OCI-M2 (cell line): ENCODE results near the gene RHBDD3.

Source experiments
- DNase-seq: peaks from one replicate; lab custom pipeline; 2025; ENCODE audit not compliant: unreplicated experiment; lab: John Stamatoyannopoulos, UW

RHBDD3 gene

GRCh38 chr22:29269731-29270474 is 2.1 kb upstream of the RHBDD3 start:
- DNase-seq, result no peak

- DNase-seq, result no peak
Observed at GRCh38 chr22:29269230-29269604, 1.4 kb upstream of the RHBDD3 start.

- DNase-seq, result no peak
Observed at GRCh38 chr22:29268511-29269229, 889 bp upstream of the RHBDD3 start.

DNA sequence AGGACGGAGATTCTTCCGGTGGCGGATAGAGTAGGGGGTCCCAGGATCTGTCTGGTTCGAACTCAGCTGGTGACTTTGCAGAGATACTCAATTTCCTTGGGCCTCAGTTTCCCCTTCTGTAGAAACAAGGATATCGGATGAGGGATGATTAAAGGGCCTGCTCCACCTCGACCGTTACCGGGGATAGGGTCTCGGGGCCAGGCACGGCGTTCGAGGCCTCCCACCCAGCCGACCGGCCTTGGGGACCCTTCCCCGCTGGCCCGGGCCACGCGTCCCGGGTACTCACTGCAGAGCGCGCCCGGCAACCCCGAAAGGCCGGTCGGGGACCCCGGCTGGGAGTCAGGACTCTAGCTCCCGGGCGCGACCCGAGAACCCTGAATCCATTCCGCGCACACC is 321 bp downstream of the RHBDD3 start:
- no peak for DNase-seq

- no peak for DNase-seq
Observed at GRCh38 chr22:29266564-29267461, 968 bp downstream of the RHBDD3 start.

GRCh38 chr22:29265929-29266328 is 1.9 kb downstream of the RHBDD3 start:
- no peak for DNase-seq

GRCh38 chr22:29265305-29265704 is 2.5 kb downstream of the RHBDD3 start:
- DNase-seq, result no peak

- no peak for DNase-seq
Observed at GRCh38 chr22:29263791-29264276, 3.9 kb downstream of the RHBDD3 start.

DNA sequence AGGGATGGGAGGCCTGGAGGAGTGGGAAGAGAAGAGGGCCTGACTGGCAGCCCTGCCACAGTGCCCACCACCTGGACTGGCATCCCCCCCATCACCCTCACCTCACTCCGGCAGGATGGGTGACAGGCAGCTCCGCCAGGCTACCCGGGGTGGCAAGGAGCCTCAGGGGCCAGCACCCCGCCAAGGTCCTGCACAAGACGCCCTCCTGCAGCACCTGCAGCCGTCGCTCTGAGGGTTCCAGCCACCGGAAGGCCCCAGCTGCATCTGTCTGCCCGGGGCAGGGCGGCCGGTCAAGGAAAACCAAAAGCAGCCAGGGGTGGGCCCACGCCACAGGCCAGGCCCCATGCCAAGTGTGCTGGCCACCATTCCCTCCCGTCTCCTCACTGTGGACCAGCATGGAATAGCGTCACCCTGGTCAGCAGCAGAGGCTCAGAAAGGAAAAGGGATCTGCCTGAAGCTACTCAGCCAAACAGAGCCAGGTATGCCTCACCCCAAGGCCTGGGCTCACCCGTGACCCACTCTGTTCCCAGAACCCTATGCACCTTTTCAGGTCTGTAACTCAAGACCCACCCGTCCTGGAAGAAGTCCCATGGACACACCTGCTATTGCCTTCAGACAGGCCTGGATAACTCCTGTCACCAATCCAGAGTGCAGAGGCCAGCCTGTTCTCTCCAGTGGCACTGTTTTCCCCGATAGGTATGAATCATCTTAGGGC is 7.0 kb downstream of the RHBDD3 start:
- DNase-seq, result no peak

GRCh38 chr22:29260031-29260560 is 7.7 kb downstream of the RHBDD3 start:
- no peak for DNase-seq

- no peak for DNase-seq
Observed at GRCh38 chr22:29259253-29259899, 8.4 kb downstream of the RHBDD3 start.

DNA sequence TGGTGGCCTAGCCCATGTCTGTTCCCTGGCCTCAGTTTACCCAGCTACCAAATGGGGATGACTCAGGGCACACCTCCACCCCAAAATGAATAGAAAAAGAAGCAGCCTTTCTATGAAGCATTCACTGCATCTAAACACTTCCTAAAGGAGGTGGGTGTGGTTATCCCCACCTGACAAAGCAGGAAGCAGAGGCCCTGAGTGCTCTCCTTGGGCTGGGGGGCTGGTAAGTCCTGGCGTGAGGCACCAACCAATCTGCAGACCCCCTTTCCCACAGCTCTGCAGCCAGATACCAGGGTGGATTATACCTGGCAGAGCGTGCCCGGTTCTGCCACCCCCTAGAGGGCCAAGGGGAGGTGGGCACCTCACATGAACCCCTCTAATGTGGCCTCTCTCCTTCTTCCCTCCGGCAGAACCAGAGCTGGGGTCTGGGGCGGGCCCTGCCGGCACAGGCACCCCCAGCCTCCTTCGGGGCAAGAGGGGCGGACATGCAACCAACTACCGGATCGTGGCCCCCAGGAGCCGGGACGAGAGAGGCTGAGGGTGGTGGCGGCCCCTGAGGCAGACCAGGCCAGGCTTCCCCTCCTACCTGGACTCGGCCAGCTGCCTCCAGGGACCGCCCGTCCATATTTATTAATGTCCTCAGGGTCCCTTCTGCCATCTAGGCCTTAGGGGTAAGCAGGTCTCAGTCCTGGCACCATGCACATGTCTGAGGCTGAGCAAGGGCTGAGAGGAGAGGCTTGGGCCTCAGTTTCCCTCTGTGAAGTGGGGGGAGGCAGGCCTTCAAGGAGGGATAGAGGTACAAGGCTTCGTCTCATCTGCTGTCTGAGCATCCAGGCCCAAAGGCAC is 9.2 kb downstream of the RHBDD3 start:
- no peak for DNase-seq

- DNase-seq, result no peak
Observed at GRCh38 chr22:29257751-29258181, 10.0 kb downstream of the RHBDD3 start.

- DNase-seq, result no peak
Observed at GRCh38 chr22:29256606-29257325, 11.0 kb downstream of the RHBDD3 start.

GRCh38 chr22:29255064-29255621 is 12.6 kb downstream of the RHBDD3 start:
- DNase-seq, result no peak

DNA sequence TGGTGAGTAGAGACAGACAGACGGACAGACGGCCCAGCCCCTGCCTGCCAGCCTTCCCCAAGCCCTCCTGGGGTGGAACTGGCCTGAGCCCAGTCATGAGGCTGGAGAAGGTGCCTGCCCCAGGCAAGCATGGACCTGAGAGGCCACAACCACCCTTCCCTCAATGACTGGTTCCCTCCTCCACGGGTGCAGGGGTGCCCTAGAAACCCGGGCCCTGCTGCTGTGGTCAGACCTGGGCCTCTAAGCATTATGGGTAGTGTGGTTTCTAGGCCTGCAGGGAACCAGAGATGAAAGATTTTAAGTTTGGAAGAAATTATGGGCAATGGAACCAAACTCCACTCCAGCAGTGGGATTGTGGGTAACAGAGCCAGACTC is 13.5 kb downstream of the RHBDD3 start:
- DNase-seq, result no peak

DNA sequence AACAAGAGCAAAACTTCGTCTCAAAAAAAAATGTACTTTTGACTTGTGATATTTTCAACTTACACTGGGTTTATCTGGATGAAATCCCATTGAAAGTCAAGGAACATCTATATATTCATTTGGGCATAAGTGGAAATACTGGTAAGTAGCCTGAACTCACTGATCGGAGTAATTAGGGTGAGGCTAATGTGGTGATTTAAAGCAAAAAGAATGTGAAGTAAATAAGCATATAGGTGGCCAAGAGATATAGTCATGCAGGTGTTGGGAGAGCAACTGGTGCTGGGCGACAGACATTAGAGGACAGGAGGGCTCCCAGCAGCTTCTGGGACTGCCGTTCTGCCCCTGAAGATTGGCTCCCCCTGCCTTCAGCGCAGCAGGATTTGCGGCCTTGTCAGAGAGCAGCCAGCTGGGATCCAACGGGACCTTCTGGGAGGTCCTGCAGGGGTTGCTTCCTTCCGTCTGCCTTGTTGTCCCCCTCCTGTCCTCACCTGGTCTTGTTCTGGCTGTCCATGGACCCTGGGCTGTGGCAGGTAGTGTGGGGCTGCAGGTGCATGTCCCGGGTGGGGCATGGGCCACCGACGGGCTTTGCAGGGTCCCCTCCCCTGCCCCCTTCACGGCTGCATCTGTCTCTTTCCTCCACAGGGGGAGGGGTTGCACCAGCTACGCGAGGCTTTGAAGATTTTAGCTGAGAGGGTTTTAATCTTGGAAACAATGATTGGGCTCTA is 14.1 kb downstream of the RHBDD3 start:
- DNase-seq, result no peak
